B cell (primary cell): Measurements from ENCODE around the gene SEC24B. TPM values are rescaled to one million over a fixed set of nuclear protein-coding genes. Genes with fewer than 3 reads are reported as not detected.

ENCODE experiments used
- ATAC-seq: fragments of 200-7000 bp; cut with Tn5 transposase; one replicate; pipeline ENCODE4 v1.10.0; 2021; ENCODE audit warnings: low read depth, mild to moderate bottlenecking, moderate number of reproducible peaks, moderate library complexity
- CTCF ChIA-PET: fragments of 350-600 bp; sonication (Branson Sonifier 250); formaldehyde crosslinking; loops from one replicate; lab custom pipeline; 2021; ENCODE audit warnings: antibody characterized with exemption, inconsistent platforms; lab: Charles Lee
- POLR2A ChIA-PET: fragments of 350-600 bp; sonication (Branson Sonifier 250); formaldehyde crosslinking; loops from one replicate; lab custom pipeline; 2021; ENCODE audit warnings: antibody characterized with exemption; lab: Charles Lee
- DNase-seq: peaks from one replicate; pipeline ENCODE4 v3.0.0; 2013
- H2AFZ ChIP-seq: 2 replicates; pipeline ENCODE4 v1.6.1; 2012; ENCODE audit warnings: mild to moderate bottlenecking, low read depth, low read length; ENCODE audit not compliant: insufficient read depth, poor library complexity, severe bottlenecking
- H3K27ac ChIP-seq, 2 donors: 1 replicate in 1 of 2; 2 replicates in 1 of 2; pipeline ENCODE4 v1.5.1; 2012 to 2013; ENCODE audit warnings: low read length in 2 of 2, mild to moderate bottlenecking in 2 of 2, moderate library complexity in 1 of 2
- H3K27me3 ChIP-seq, 4 experiments: fragments of 200-600 bp in 1 of 4; sonication (generic) in 1 of 4; replicated peaks in 1 of 4; 1 replicate in 2 of 4; 2 replicates in 2 of 4; pipeline versions ENCODE4 v1.6.1 to v1.7.0; 2013 to 2016; ENCODE audit warnings: low read length in 3 of 4, mild to moderate bottlenecking in 2 of 4, mixed read lengths in 1 of 4, moderate library complexity in 1 of 4; ENCODE audit not compliant: insufficient read depth in 4 of 4, control insufficient read depth in 3 of 4; ENCODE audit errors: control extremely low read depth in 1 of 4
- H3K36me3 ChIP-seq, 2 experiments: replicated peaks in 1 of 2; 1 replicate in 1 of 2; 2 replicates in 1 of 2; pipeline versions ENCODE4 v1.6.1 to v1.7.1; 2013; ENCODE audit warnings: low read length in 1 of 2; ENCODE audit not compliant: insufficient read depth in 2 of 2, control insufficient read depth in 1 of 2; ENCODE audit errors: control extremely low read depth in 1 of 2, extremely low read depth in 1 of 2
- H3K4me1 ChIP-seq, 2 donors: fragments of 200-600 bp in 1 of 2; sonication (generic) in 1 of 2; 1 replicate in 1 of 2; 2 replicates in 1 of 2; pipeline versions ENCODE4 v1.5.1 to v1.6.1; 2013 to 2017; ENCODE audit warnings: low read length in 2 of 2; ENCODE audit not compliant: control insufficient read depth in 2 of 2, insufficient read depth in 2 of 2
- H3K4me2 ChIP-seq: replicated peaks from 2 replicates; pipeline ENCODE3; 2012; ENCODE audit warnings: mild to moderate bottlenecking, low read depth, low read length; ENCODE audit not compliant: poor library complexity, severe bottlenecking
- H3K4me3 ChIP-seq, 5 experiments: fragments of 200-600 bp in 1 of 5; sonication (generic) in 1 of 5; 1 replicate in 3 of 5; 2 replicates in 2 of 5; pipeline versions ENCODE4 v1.5.1 to v1.7.0; 2011 to 2016; ENCODE audit warnings: low read length in 4 of 5, mild to moderate bottlenecking in 4 of 5, low read depth in 2 of 5, control low read depth in 1 of 5, moderate library complexity in 1 of 5; ENCODE audit not compliant: insufficient read depth in 1 of 5; ENCODE audit errors: control extremely low read depth in 1 of 5, extremely low read depth in 1 of 5
- H3K79me2 ChIP-seq: fragments of 200-600 bp; sonication (generic); one replicate; pipeline ENCODE4 v1.6.0; 2016; ENCODE audit warnings: low read length; ENCODE audit not compliant: control insufficient read depth, insufficient read depth
- H3K9ac ChIP-seq: fragments of 200-600 bp; sonication (generic); 2 replicates; pipeline ENCODE4 v1.6.1; 2017; ENCODE audit warnings: mild to moderate bottlenecking, low read length, moderate library complexity
- H3K9me3 ChIP-seq, 3 donors: one replicate each; pipeline versions ENCODE4 v1.6.1 to v1.7.1; 2013; ENCODE audit warnings: low read length in 2 of 3; ENCODE audit not compliant: control insufficient read depth in 2 of 3, insufficient read depth in 1 of 3; ENCODE audit errors: control extremely low read depth in 1 of 3
- H4K20me1 ChIP-seq: 2 replicates; pipeline ENCODE4 v1.6.0; 2012; ENCODE audit warnings: mild to moderate bottlenecking, low read length; ENCODE audit not compliant: insufficient read depth, control insufficient read depth, poor library complexity, severe bottlenecking
- H3K27ac Mint-ChIP-seq: one replicate; pipeline ENCODE4 v1.8.0; 2021; ENCODE audit warnings: mixed read lengths
- H3K27me3 Mint-ChIP-seq: one replicate; pipeline ENCODE4 v1.8.0; 2021; ENCODE audit warnings: mixed read lengths
- H3K4me1 Mint-ChIP-seq: one replicate; pipeline ENCODE4 v1.8.0; 2021; ENCODE audit warnings: mixed read lengths
- H3K4me3 Mint-ChIP-seq: one replicate; pipeline ENCODE4 v1.8.0; 2021; ENCODE audit warnings: mixed read lengths
- H3K9me3 Mint-ChIP-seq: one replicate; pipeline ENCODE4 v1.8.0; 2022; ENCODE audit warnings: mixed read lengths; ENCODE audit not compliant: insufficient read depth
- EZH2 ChIP-seq: IDR thresholded peaks from 2 replicates; pipeline ENCODE4 v1.6.1; 2012; ENCODE audit warnings: borderline replicate concordance, low read depth, mild to moderate bottlenecking, moderate library complexity, low read length; ENCODE audit not compliant: insufficient read depth, poor library complexity, severe bottlenecking
- WGBS: methylation state at CpG from one replicate; pipeline ENCODE4 v1.1.5; 2013; ENCODE audit warnings: missing lambda C conversion rate; ENCODE audit not compliant: insufficient coverage; 5-methylcytosine and 5-hydroxymethylcytosine counted together
- intact Hi-C: fragments of 100-400 bp; cut with micrococcal nuclease; formaldehyde crosslinking; loops from one replicate; pipeline ENCODE4 v1.10.0; 2022
- polyA plus RNA-seq: library from polyadenylated mRNA; depleted of rRNA; stranded (reverse); fragments of >200 nt; gene quantifications from 2 replicates; pipeline ENCODE4 v1.2.3, GENCODE V29; 2012
- total RNA-seq, 2 donors: library from RNA; stranded (reverse); fragments of 120-200 nt in 1 of 2; gene quantifications; 1 replicate in 1 of 2; 2 replicates in 1 of 2; pipeline versions ENCODE4 v1.2.3 to v1.2.4, GENCODE V29; 2013 to 2022
- TF ChIP-seq, protein P1 (sequence below): fragments of 200-600 bp; IDR thresholded peaks from one replicate; pipeline ENCODE4 v1.8.0; 2022; ENCODE audit warnings: antibody characterized with exemption, mild to moderate bottlenecking

SEC24B gene
- total and polyA plus RNA-seq, 2 donors (not counting 1 experiment from before 2014, with no cell fraction given) = 22.6 to 46.4 TPM

DNA sequence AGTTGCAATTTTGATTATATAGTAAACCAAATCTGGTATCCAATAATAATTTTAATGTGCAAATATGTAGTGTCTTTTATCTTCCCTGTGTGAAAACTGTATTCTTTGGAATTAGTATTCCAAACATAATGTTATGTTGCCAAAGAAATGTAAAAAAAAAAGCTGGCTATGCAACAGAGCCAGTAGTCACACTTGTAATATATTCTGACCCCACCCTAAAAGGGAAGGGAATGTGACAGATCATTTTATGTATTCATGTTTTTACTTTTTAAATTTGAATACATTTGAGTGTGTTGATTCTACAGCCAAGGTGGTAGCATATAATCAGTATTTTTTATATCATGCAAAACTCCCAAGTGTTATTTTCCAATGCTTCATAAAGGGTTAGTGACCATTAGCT, 98.6 kb downstream of the SEC24B start:
- no peak for DNase-seq
- no peaks in the 10 kb centered on the region for H3K27me3 Mint-ChIP-seq
- ChIA-PET CTCF (interaction anchor here (1.9 kb wide), 1 partner anchor 294 kb away, joined by 4 read pairs; no protein-coding TSS in a partner anchor), POLR2A (no interaction called here)
- no peaks in the 10 kb centered on the region for H3K9me3 Mint-ChIP-seq
- Histone ChIP-seq H3K4me2 (no peak overlapping the region), H3K9me3 (no peaks in the 10 kb centered on the region), H3K4me1 (no peaks in the 10 kb centered on the region), H3K36me3 (peaks cover 26 to 60% of the 10 kb centered on the region in 2 experiments), H3K27me3 (no peaks in the 10 kb centered on the region), H3K27ac (no peak overlapping the region), H3K9ac (no peak overlapping the region), H4K20me1 (no peaks in the 10 kb centered on the region), H3K4me3 (no peak overlapping the region), H3K79me2 (no peaks in the 10 kb centered on the region), H2AFZ (no peak overlapping the region)
- intact Hi-C loops = no loop called here
- no peak overlapping the region for H3K4me3 Mint-ChIP-seq
- no peak for ATAC-seq
- TF ChIP-seq EZH2 = no peak
- TF ChIP-seq, protein P1, sequence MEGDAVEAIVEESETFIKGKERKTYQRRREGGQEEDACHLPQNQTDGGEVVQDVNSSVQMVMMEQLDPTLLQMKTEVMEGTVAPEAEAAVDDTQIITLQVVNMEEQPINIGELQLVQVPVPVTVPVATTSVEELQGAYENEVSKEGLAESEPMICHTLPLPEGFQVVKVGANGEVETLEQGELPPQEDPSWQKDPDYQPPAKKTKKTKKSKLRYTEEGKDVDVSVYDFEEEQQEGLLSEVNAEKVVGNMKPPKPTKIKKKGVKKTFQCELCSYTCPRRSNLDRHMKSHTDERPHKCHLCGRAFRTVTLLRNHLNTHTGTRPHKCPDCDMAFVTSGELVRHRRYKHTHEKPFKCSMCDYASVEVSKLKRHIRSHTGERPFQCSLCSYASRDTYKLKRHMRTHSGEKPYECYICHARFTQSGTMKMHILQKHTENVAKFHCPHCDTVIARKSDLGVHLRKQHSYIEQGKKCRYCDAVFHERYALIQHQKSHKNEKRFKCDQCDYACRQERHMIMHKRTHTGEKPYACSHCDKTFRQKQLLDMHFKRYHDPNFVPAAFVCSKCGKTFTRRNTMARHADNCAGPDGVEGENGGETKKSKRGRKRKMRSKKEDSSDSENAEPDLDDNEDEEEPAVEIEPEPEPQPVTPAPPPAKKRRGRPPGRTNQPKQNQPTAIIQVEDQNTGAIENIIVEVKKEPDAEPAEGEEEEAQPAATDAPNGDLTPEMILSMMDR = no peak
- H3K4me1 Mint-ChIP-seq = no peaks in the 10 kb centered on the region
- no peak overlapping the region for H3K27ac Mint-ChIP-seq

DNA sequence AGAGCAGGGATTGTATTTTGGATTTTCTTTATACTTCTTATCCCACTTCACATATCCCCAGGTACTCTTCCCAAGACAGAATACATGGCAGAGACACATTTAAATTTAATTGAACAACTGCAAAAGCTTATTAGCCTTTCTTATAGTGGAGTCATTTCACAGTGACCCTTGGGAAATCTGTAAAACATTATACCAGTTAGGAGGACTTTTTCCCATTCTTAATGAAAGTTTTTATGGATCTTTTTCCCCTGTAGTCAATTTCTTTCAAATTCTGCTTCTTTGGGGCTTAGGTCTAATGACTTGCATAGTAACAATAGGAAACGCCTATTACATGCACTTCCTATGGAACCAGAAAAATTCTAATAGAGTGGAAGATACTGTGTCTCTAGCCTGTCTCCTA, 111.8 kb downstream of the SEC24B start:
- Mint-ChIP-seq H3K27ac (no peak overlapping the region), H3K9me3 (peaks cover 2% of the 10 kb centered on the region), H3K27me3 (no peaks in the 10 kb centered on the region), H3K4me1 (peaks cover 13% of the 10 kb centered on the region), H3K4me3 (no peak overlapping the region)
- ChIA-PET CTCF (interaction anchor here (1.2 kb wide), 1 partner anchor 60 kb away, joined by 3 read pairs; no protein-coding TSS in a partner anchor), POLR2A (no interaction called here)
- intact Hi-C loops = no loop called here
- Histone ChIP-seq H3K27ac (no peak overlapping the region), H4K20me1 (no peaks in the 10 kb centered on the region), H3K9ac (no peak overlapping the region), H3K4me2 (no peak overlapping the region), H3K9me3 (no peaks in the 10 kb centered on the region), H3K79me2 (no peaks in the 10 kb centered on the region), H3K4me3 (no peak overlapping the region), H3K4me1 (peaks cover 8% of the 10 kb centered on the region in 2 donors), H3K36me3 (peaks cover 7 to 13% of the 10 kb centered on the region in 2 experiments), H3K27me3 (no peaks in the 10 kb centered on the region), H2AFZ (no peak overlapping the region)
- TF ChIP-seq, protein P1 = no peak
- no peak for TF ChIP-seq EZH2
- ATAC-seq (no peak), DNase-seq (no peak)
- no CpG with 5 or more reads among the region's 1 CpG for WGBS
